MV-4-11 (cell line): ENCODE data around the gene EXOC6B.
"Not testable (repeated sequence)": the region's sequence is repeated elsewhere in the genome, so short reads cannot be mapped to it uniquely, and the experiment has no call there.

Experiments
- DNase-seq: peaks from one replicate; lab custom pipeline; 2025; lab: John Stamatoyannopoulos, UW

Gene EXOC6B

DNA sequence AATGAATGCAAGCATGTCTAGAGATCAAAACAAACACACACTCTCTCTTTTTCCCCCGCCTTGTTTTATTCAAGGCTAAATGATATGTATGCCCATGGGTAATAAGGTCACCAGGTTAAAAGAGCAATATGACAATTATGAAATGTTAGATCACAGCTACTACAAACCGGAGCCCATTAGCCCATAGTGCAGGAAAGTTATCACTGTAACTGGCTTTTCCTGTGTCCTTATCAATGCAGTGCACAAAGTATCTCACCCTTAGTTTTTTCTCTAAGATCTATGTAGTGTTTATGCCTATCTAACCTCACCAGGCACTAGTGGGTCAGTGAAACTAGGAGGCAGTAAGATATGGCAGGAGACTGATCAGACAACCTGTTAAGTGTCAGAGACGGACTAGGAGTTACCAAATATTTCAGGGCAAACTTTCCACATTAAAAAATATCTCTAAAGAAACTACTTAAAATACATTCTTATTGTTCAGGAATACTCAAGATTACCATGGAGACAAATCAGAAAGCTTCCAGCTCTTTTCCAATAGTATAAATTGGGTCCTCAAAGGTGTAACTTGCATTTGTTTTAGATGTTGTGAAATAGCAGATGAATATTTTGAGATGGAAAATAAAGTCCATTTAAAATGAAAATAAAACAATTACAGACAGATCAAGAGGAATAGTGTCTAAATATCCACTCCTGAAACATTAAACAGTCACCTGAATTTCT lies 282.2 kb downstream of the EXOC6B start:
- DNase-seq: no peak

DNA sequence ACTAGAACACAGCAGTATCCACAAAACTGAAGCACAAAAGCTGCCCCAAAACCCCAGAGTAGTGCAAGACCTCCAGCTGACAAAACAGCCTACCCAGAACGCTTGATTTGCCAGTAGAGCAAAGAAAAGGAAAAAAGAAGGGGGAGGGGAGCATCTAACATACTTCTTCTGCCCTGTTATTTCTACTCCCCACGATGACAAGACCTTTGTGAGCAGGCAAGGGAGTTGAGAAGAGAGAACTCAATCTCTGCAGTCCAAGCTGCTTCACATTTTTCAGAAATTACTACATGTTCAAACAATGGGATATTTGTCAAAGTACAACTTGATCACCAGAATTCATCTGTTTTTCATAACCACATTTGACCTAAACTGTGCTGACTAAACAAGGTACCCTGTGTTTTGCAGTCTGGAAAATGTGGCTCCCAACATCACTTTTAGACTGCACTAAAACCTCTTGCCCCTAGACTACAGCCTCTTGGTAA lies 286.7 kb downstream of the EXOC6B start:
- no peak for DNase-seq

DNA sequence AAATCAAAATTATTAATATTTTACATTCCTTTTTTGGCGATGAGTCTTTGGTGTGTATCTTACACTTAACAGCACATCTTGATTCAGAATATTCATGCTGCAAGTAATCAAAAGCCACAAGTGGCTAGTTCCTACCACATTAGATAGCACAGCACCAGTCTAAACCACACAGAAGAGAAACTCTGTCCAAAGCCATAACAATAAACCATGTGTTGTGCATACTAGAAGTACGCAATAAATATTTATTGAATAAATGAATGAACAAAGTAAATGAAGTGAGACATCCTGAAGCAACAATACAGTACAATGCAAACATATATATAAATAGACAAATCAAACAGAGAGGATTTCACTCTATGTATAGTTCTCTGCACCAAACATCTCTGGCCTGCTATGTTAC lies 287.3 kb downstream of the EXOC6B start:
- no peak for DNase-seq

DNA sequence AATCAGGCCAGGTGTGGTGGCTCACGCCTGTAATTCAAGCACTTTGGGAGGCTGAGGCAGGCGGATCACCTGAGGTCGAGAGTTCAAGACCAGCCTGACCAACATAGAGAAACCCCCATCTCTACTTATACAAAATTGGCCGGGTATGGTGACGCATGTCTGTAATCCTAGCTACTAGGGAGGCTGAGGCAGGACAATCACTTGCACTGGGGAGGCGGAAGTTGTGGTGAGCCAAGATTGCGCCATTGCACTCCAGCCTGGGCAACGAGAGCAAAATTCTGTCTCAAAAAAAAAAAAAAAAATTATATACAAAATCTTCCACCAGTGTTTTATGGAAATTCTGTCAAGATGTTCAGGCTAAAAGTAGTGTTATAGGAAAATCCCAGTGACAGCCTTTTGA lies 290.2 kb downstream of the EXOC6B start:
- peak; percentile 83 for DNase-seq

DNA sequence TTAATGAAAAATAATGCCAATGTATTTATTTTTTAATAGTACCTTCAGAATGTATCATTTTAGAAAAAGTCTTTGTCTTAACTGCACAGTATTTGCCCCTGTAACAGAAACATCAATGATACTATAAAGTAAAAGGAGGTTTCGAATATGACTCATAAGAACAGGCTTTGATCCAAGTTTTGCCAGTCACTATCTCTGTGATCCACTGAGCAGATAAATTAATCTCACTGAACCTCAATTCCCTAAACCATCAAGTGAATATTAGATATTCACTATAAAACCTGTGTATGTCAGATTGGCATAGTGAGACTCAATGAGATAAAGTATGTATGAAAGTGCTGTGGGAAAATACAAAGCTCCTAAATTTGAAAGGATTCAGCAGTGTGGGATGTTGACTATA lies 292.1 kb downstream of the EXOC6B start:
- DNase-seq: no peak

DNA sequence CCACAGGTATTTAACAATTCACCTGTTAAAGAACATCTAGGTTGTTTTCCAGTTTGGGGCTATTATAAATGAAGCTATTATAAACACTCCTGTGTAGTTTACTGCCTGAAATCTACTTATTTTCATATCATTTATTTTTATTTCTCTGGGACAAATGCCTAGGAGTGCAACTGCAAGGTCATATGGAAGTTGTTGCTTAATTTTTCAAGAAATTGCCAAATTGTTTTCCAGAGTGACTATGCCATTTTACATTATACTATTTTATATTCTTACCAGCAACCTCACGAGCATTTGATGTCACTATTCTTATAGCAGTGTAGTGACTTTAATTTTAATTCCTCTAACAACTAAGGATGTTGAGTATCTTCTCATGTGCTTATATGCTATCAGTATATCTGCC lies 298.4 kb downstream of the EXOC6B start:
- no peak for DNase-seq

DNA sequence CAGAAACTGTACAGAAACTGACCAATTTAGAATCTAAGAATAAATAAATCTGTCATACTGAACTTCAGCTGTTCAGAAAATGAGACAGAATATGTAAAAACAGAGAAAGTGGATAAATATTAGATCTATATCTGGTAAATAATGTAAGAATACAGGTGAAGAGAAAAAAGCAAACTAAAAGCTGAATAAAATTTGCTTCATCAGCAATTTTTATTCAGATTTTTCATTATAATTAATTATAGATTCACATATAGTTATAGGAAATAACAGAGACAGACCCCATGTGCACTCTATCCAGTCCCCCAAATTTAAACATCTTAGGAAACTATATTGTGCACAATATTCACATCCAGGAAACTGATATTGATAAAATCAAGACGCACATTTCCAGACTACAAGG lies 299.2 kb downstream of the EXOC6B start:
- no peak for DNase-seq

DNA sequence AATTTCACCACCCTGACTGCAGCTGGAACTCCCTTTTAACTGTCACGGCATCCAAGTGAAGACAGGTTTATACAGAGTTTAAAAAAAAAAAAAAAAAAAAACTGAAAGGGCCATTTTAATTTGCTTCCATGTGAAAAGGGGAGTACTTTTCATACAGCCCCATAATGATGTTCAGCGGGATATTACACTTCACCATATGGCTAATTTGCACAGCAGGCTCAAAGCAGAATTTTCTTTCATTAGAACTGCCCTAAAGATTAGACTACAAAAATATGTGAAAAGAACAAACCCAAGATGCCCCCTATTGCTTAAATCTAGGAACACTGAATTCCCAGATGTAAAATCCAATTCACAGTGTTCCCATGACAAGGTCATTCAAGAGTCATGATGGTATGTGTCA lies 301.8 kb downstream of the EXOC6B start:
- DNase-seq: no peak

DNA sequence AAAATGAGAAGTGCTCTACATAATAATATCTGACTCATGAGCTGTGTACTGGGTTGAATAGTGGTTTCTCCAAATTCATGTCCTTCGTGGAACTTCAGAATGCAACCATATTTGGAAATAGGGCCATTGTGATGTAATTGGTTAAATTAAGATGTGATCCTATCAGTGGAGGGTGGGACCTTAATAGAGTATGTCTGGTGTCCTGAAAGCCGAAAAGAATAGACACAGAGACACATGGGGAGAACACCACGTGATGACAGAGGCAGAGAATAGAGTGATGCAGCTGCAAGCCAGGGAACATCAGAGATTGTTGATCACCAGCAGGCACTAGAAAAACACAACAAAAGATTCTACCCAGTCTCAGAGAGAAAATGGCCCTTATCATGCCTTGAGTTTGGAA lies 310.1 kb downstream of the EXOC6B start:
- DNase-seq: peak; percentile 45

DNA sequence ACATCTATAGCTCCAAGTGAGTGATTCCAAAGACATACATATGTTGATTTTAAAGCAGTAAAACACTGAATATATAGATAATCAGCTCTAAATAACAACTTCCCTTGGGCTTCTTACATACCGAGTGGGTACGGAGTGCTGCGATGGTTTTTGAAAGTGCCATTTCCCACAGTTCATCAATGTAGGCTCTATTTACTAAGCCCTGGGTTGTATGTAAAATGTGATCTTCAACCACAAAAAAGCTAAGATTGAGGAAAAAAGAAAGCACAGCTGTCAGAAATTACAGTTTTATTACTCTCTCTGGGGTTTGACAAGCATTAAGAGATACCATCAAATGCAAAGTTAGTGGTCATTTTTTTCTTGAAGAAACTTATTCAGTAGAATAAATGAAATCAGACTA lies 312.8 kb downstream of the EXOC6B start:
- no peak for DNase-seq

DNA sequence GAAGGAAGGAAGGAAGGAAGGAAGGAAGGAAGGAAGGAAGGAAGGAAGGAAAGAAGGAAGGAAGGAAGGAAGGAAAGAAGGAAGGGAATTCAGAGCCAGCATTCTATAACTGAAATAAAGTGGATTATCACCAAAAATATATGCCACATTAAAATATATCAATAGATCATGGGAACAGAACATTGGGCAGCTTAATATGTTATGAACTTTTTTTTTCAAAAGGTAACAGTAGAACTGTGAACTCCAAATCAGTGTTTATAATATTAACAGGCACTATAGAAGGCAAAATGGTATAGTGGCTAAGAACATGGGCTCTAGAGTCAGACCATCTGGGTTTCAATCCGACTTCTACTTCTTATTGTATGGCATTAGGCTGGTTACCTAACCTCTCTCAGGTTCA lies 313.5 kb downstream of the EXOC6B start:
- no peak for DNase-seq

DNA sequence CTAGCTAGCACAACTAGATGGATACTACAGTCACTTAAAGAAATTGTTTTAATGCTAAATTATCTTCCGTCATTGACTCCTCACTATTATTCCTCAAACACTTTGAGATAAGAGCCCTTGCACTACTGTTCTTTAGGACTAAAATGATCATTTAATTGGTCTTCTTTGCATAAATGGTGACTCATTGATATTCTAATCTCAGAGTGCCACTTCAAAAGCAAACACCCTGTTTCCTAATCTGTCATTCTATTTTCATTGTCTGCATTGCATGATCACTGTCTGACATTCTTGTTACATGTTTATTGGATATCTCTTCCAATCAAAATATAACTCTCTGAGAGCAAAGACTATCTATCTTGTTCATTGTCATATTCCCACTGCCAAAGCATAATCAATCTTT lies 313.9 kb downstream of the EXOC6B start:
- DNase-seq: no peak

DNA sequence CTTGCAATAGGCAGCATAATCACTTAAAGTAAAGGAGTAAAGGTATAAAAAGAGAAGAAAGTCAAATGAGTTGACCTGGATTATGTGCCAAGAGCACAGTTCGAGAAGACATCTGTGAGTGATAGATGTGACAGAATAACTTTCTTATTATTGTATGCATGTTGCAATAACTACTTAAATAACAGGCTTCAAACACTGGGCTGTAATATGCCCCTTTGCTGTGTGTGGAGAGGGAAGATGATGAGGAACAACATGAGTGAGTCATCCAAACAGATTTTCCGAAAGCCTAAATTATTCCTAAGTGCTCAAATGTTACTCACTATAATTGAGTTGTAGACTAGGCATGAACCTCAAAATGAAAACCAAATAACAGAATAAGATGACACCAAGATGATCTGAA lies 328.1 kb downstream of the EXOC6B start:
- no peak for DNase-seq

DNA sequence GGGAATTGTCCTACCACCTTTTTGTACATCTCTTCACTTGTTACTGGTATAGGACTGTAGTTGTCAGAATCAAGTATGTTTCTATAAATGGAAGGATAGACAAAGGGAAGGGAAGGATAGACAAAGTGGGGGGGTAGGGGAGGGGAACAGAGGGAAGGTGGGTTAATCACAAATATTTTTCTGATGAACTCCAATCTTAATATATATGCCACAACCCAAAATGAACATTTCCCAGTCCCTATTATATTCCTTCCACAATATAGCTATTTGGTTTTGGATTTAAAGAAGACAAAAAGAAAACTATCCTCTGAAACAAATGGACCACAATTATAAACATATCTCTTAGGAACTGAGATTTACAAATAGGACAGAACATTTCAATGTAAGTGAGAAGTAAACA lies 329.4 kb downstream of the EXOC6B start:
- no peak for DNase-seq

DNA sequence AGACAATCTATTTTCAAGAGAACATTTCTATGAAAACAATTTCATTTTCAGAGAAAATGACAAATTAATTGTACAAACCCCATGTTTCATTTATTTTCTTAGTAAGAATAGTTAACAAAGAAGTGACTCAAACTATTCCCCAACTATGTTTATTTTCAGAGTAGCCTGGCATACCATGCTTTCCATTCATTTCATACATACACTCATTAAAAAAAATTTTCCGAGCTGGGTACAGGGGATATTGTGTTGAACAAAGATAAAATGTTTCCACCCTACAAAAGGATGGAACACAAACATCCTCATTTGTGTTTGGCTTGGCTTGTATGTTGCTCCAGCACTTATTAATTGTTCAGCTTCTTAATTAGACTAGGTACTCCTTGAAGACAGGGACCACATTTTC lies 331.4 kb downstream of the EXOC6B start:
- no peak for DNase-seq

DNA sequence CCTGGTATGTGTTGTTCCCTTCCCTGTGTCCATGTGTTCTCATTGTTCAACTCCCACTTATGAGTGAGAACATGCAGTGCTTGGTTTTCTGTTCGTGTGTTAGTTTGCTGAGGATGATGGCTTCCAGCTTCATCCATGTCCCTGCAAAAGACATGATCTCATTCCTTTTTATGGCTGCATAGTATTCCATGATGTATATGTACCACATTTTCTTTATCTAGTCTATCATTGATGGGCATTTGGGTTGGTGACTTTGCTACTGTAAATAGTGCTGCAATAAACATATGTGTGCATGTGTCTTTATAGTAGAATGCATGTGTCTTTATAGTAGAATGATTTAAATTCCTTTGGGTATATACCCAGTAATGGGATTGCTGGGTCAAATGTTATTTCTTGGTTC lies 341.2 kb downstream of the EXOC6B start:
- not testable (repeated sequence) for DNase-seq

DNA sequence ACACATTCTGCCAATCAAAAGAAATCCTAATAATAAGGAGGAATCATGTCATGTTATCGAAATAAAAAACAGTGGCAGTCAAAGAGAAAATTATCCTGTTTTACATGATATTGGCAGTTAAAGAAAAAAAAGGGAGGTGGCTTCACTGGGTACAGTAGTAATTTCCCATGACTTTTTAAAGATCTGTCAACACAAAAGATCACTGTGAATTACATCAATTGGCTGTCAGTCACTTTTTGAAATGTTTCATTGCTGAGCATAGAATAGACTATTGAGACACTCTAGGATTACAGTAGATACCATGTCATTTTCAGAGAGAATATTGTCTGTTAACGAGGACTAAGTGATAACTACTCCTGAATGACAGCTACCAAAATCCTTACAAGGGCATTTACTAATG lies 342.5 kb downstream of the EXOC6B start:
- DNase-seq: no peak

DNA sequence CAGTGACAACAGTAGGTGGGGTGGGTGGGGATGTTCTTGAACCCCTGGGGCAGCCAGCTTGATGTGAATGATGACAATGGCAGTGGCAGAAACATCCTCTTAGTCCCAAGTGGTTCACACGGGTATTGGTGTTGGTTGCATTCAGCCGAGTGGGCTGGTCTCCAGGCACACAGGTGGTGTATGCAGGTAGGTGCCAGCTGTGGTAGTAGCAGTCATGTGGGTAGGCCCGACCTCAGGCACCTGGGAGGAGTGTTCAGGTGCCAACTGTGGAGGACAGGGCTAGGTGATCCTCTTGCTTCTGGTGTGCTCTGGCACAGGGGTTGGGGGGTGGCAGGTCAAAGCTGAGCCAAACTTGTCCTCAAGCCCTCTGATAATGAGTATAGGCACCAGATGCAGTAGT lies 350.6 kb downstream of the EXOC6B start:
- DNase-seq: no peak

DNA sequence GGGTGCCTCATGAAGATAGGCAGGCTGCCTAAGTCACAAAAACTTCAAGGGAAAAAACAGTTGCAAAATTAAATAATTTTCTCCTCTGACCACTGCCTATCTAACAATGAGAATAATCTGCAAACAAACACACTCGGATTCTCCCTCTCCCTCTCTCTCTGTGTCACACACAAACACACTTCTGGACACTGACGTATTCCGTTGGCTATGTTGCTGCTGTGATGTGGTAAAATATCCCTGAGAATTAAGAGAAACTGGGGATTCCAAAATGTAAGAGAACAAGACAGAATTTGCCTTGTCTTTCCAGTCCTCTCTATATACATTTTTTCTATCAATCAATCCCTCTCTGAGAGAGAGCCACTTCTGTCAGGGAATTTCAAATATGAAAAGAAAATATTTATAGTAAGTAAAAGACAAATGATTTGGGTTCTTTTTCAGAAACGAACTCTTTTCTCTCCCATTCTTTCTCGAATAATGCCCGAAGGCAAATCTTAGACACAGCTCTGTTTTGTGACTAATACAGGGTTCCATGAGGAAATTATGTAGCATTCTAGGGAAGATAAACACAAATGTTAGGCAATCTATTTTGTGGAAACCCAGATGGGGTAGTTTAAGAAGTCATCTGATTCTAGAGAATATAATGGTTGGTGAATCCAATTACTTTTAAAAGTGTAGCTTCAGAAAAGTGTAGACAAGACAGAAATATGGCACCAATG lies 367.9 kb downstream of the EXOC6B start:
- no peak for DNase-seq

DNA sequence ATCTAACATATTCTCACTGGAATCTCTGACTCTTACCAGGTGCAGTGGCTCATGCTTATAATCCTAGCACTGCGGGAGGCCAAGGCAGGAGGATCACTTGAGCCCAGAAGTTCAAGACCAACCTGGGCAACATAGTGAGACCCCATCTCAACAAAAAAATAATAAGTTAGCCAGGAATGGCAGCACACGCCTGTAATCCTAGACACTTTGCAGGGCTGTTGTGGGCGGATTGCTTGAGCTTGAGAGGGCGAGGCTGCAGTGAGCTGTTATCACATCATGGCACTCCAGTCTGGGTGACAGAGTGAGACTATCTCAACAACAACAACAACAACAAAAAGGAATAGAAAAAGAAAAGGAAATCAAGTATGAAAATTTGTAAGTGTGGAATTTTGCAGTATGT lies 371.6 kb downstream of the EXOC6B start:
- no peak for DNase-seq

DNA sequence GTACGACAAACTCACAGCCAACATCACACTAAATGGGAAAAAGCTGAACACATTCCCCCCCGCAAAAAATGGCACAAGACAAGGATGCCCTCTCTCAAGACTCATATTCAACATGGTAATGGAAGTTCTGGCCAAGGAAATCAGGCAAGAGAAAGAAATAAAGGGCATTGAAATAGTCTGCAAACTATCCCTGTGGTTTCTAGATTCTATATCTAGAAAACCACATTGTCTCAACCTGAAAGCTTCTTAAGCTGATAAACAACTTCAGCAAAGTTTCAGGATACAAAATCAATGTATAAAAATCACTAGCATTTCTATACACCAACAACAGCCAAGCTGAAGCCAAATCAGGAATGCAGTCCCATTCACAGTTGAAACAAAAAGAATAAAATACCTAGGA lies 383.6 kb downstream of the EXOC6B start:
- no peak for DNase-seq

DNA sequence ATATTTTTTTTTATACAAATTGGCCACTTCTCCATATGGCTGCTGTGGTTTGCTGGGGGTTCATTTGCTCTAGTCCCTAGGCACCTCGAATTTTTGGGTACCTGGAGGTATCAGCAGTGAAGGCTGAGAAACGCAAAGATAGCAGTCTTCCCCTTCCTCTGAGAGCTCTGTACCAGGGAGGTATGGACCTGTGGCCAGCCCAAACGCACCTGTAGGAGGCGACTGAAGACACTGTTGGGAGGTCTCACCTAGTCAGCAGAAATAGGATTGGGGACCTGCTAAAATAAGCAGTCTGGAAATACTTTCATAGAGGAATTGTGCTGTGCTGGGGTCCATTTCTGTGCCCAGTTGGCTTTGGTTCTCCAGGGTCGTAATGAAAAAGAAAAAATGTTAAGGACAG lies 385.9 kb downstream of the EXOC6B start:
- DNase-seq: no peak

DNA sequence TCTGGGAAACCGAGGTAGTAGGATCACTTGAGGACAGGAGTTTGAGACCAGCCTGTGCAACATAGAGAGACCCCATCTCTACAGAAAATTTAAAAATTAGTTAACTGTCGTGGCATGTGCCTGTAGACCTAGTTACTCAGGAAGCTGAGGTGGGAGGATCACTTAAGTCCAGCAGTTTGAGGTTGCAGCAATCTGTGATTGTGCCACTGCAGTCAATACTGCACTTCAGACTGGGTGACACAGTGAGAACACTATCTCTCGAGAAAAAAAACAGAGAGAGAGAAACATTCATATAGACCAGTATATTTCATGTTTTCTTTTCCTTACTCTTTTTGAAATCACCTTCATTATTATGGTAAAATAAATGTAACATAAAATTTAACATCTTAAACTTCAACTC lies 387.5 kb downstream of the EXOC6B start:
- DNase-seq: no peak

DNA sequence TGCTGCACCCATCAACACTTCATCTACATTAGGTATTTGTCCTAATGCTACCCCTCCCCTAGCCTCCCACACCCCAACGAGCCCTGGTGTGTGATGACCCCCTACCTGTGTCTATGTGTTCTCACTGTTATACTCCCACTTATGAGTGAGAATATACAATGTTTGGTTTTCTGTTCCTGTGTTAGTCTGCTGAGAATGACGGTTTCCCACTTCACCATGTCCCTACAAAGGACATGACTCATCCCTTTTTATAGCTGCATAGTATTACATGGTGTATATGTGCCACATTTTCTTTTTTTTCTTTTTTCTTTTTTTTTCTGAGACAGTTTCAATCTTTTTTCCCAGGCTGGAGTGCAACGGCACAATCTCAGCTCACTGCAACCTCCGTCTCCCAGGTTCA lies 394.1 kb downstream of the EXOC6B start:
- DNase-seq: no peak
